Measurements from ENCODE around the gene MTMR12.
A peak's percentile ranks its signal among the peaks of the same experiment; 100 is the strongest.
"Not testable (repeated sequence)": the region's sequence is repeated elsewhere in the genome, so short reads cannot be mapped to it uniquely, and the experiment has no call there.

The MTMR12 gene

GRCh38 chr5:32322882-32323281 is 10.1 kb upstream of the MTMR12 start:
- Histone ChIP-seq H2BK15ac (ENCODE audit: low read length) (no peak overlapping the region), H2AK5ac (ENCODE audit: low read depth, low read length) (no peak overlapping the region), H3K4me1 (ENCODE audit: control insufficient read depth in 2 of 2, insufficient read depth in 1 of 2, low read depth in 1 of 2, low read length in 2 of 2) (no peaks in the 10 kb centered on the region), H3K23ac (ENCODE audit: low read depth, low read length, poor library complexity) (no peak overlapping the region), H2AFZ (ENCODE audit: low read length) (no peak overlapping the region), H3K4me3 (ENCODE audit: low read length in 2 of 2) (no peak overlapping the region), H2BK5ac (ENCODE audit: low read length) (no peak overlapping the region), H3K9me3 (replicated peaks in 1 of 2; ENCODE audit: control insufficient read depth in 2 of 2, insufficient read depth in 1 of 2, low read depth in 1 of 2, low read length in 2 of 2) (peaks cover 2 to 5% of the 10 kb centered on the region in 2 donors), H3K27me3 (ENCODE audit: control insufficient read depth in 3 of 3, insufficient read depth in 3 of 3, low read depth in 1 of 3, low read length in 3 of 3) (no peaks in the 10 kb centered on the region), H3K4ac (ENCODE audit: low read length) (no peak overlapping the region), H2BK120ac (ENCODE audit: low read depth, low read length) (no peak overlapping the region), H3K36me3 (replicated peaks in 1 of 2; ENCODE audit: control insufficient read depth in 2 of 2, insufficient read depth in 2 of 2, low read length in 2 of 2) (no peaks in the 10 kb centered on the region), H3K14ac (ENCODE audit: low read length) (no peak overlapping the region), H3K27ac (replicated peaks; ENCODE audit: low read length) (no peak overlapping the region), H3K18ac (ENCODE audit: low read length) (no peak overlapping the region), H4K8ac (ENCODE audit: low read depth, low read length) (no peak overlapping the region), H3K4me2 (ENCODE audit: insufficient read depth, low read length, poor library complexity, severe bottlenecking) (no peak overlapping the region), H4K91ac (ENCODE audit: low read depth, low read length, poor library complexity) (no peak overlapping the region), H3K79me1 (ENCODE audit: low read depth, low read length) (no peaks in the 10 kb centered on the region), H2BK12ac (ENCODE audit: low read length) (no peak overlapping the region), H3K9ac (ENCODE audit: low read depth, low read length, poor library complexity) (no peak overlapping the region)
- WGBS, 2 donors (ENCODE audit: extremely low coverage in 2 of 2, insufficient read length in 2 of 2, insufficient replicate concordance in 1 of 2) = no CpG with 5 or more reads among the region's 12 CpGs
- DNase-seq (ENCODE audit: low spot score) = no peak

GRCh38 chr5:32321787-32322186 is 9.0 kb upstream of the MTMR12 start:
- H2BK12ac ChIP-seq (ENCODE audit: low read length); H3K4me1 ChIP-seq (ENCODE audit: control insufficient read depth in 2 of 2, insufficient read depth in 1 of 2, low read depth in 1 of 2, low read length in 2 of 2); H3K9me3 ChIP-seq (replicated peaks in 1 of 2; ENCODE audit: control insufficient read depth in 2 of 2, insufficient read depth in 1 of 2, low read depth in 1 of 2, low read length in 2 of 2); H3K79me1 ChIP-seq (ENCODE audit: low read depth, low read length); H4K8ac ChIP-seq (ENCODE audit: low read depth, low read length); H2BK15ac ChIP-seq (ENCODE audit: low read length); H3K4ac ChIP-seq (ENCODE audit: low read length); H3K4me3 ChIP-seq (ENCODE audit: low read length in 2 of 2); H2AFZ ChIP-seq (ENCODE audit: low read length); H2BK5ac ChIP-seq (ENCODE audit: low read length); H3K4me2 ChIP-seq (ENCODE audit: insufficient read depth, low read length, poor library complexity, severe bottlenecking); H3K18ac ChIP-seq (ENCODE audit: low read length); H2BK120ac ChIP-seq (ENCODE audit: low read depth, low read length); H3K23ac ChIP-seq (ENCODE audit: low read depth, low read length, poor library complexity); H3K27me3 ChIP-seq (ENCODE audit: control insufficient read depth in 3 of 3, insufficient read depth in 3 of 3, low read depth in 1 of 3, low read length in 3 of 3); H3K27ac ChIP-seq (replicated peaks; ENCODE audit: low read length); H3K36me3 ChIP-seq (replicated peaks in 1 of 2; ENCODE audit: control insufficient read depth in 2 of 2, insufficient read depth in 2 of 2, low read length in 2 of 2); H2AK5ac ChIP-seq (ENCODE audit: low read depth, low read length); H3K9ac ChIP-seq (ENCODE audit: low read depth, low read length, poor library complexity); H4K91ac ChIP-seq (ENCODE audit: low read depth, low read length, poor library complexity); DNase-seq (ENCODE audit: low spot score); H3K14ac ChIP-seq (ENCODE audit: low read length): not testable (repeated sequence)
- no CpG with 5 or more reads among the region's 2 CpGs for WGBS, 2 donors (ENCODE audit: extremely low coverage in 2 of 2, insufficient read length in 2 of 2, insufficient replicate concordance in 1 of 2)

GRCh38 chr5:32320576-32320975 is 7.8 kb upstream of the MTMR12 start:
- peaks cover 2 to 5% of the 10 kb centered on the region in 2 donors for H3K9me3 ChIP-seq (replicated peaks in 1 of 2; ENCODE audit: control insufficient read depth in 2 of 2, insufficient read depth in 1 of 2, low read depth in 1 of 2, low read length in 2 of 2)
- no CpG with 5 or more reads among the region's 10 CpGs for WGBS, 2 donors (ENCODE audit: extremely low coverage in 2 of 2, insufficient read length in 2 of 2, insufficient replicate concordance in 1 of 2)

GRCh38 chr5:32319926-32320543 is 7.3 kb upstream of the MTMR12 start:
- no peak overlapping the region for H3K14ac ChIP-seq (ENCODE audit: low read length)
- no peaks in the 10 kb centered on the region for H3K36me3 ChIP-seq (replicated peaks in 1 of 2; ENCODE audit: control insufficient read depth in 2 of 2, insufficient read depth in 2 of 2, low read length in 2 of 2)
- no peaks in the 10 kb centered on the region for H3K27me3 ChIP-seq (ENCODE audit: control insufficient read depth in 3 of 3, insufficient read depth in 3 of 3, low read depth in 1 of 3, low read length in 3 of 3)
- H2AK5ac ChIP-seq (ENCODE audit: low read depth, low read length) = peak overlapping the region; percentile 70
- no peak overlapping the region for H3K27ac ChIP-seq (replicated peaks; ENCODE audit: low read length)
- no peak overlapping the region for H3K9ac ChIP-seq (ENCODE audit: low read depth, low read length, poor library complexity)
- no peaks in the 10 kb centered on the region for H3K79me1 ChIP-seq (ENCODE audit: low read depth, low read length)
- no peaks in the 10 kb centered on the region for H3K4me1 ChIP-seq (ENCODE audit: control insufficient read depth in 2 of 2, insufficient read depth in 1 of 2, low read depth in 1 of 2, low read length in 2 of 2)
- H3K4ac ChIP-seq (ENCODE audit: low read length) = no peak overlapping the region
- no peak overlapping the region for H2BK12ac ChIP-seq (ENCODE audit: low read length)
- H3K23ac ChIP-seq (ENCODE audit: low read depth, low read length, poor library complexity) = peak overlapping the region; percentile 1
- no peak overlapping the region for H2AFZ ChIP-seq (ENCODE audit: low read length)
- no peak overlapping the region for H3K4me2 ChIP-seq (ENCODE audit: insufficient read depth, low read length, poor library complexity, severe bottlenecking)
- no peak overlapping the region for H4K8ac ChIP-seq (ENCODE audit: low read depth, low read length)
- H2BK5ac ChIP-seq (ENCODE audit: low read length) = no peak overlapping the region
- H2BK15ac ChIP-seq (ENCODE audit: low read length) = no peak overlapping the region
- no CpG with 5 or more reads among the region's 7 CpGs for WGBS, 2 donors (ENCODE audit: extremely low coverage in 2 of 2, insufficient read length in 2 of 2, insufficient replicate concordance in 1 of 2)
- H2BK120ac ChIP-seq (ENCODE audit: low read depth, low read length) = no peak overlapping the region
- no peak overlapping the region for H3K4me3 ChIP-seq (ENCODE audit: low read length in 2 of 2)
- H3K18ac ChIP-seq (ENCODE audit: low read length) = no peak overlapping the region
- no peak for DNase-seq (ENCODE audit: low spot score)
- peaks cover 2 to 5% of the 10 kb centered on the region in 2 donors for H3K9me3 ChIP-seq (replicated peaks in 1 of 2; ENCODE audit: control insufficient read depth in 2 of 2, insufficient read depth in 1 of 2, low read depth in 1 of 2, low read length in 2 of 2)
- no peak overlapping the region for H4K91ac ChIP-seq (ENCODE audit: low read depth, low read length, poor library complexity)

More at GRCh38 chr5:32320576-32320975, 7.8 kb upstream of the MTMR12 start:
- Histone ChIP-seq H3K14ac (ENCODE audit: low read length) (no peak overlapping the region), H2BK5ac (ENCODE audit: low read length) (no peak overlapping the region), H4K91ac (ENCODE audit: low read depth, low read length, poor library complexity) (no peak overlapping the region), H3K4me2 (ENCODE audit: insufficient read depth, low read length, poor library complexity, severe bottlenecking) (no peak overlapping the region), H2AFZ (ENCODE audit: low read length) (no peak overlapping the region), H3K4me3 (ENCODE audit: low read length in 2 of 2) (no peak overlapping the region), H3K79me1 (ENCODE audit: low read depth, low read length) (no peaks in the 10 kb centered on the region), H3K4ac (ENCODE audit: low read length) (peak overlapping the region; percentile 37), H3K27me3 (ENCODE audit: control insufficient read depth in 3 of 3, insufficient read depth in 3 of 3, low read depth in 1 of 3, low read length in 3 of 3) (no peaks in the 10 kb centered on the region), H2BK15ac (ENCODE audit: low read length) (no peak overlapping the region), H4K8ac (ENCODE audit: low read depth, low read length) (peak overlapping the region; percentile 17), H2BK12ac (ENCODE audit: low read length) (peak overlapping the region; percentile 58), H3K18ac (ENCODE audit: low read length) (no peak overlapping the region), H3K23ac (ENCODE audit: low read depth, low read length, poor library complexity) (peak overlapping the region; percentile 1), H2BK120ac (ENCODE audit: low read depth, low read length) (peak overlapping the region; percentile 47), H3K36me3 (replicated peaks in 1 of 2; ENCODE audit: control insufficient read depth in 2 of 2, insufficient read depth in 2 of 2, low read length in 2 of 2) (no peaks in the 10 kb centered on the region), H3K4me1 (ENCODE audit: control insufficient read depth in 2 of 2, insufficient read depth in 1 of 2, low read depth in 1 of 2, low read length in 2 of 2) (no peaks in the 10 kb centered on the region), H3K9ac (ENCODE audit: low read depth, low read length, poor library complexity) (no peak overlapping the region), H3K27ac (replicated peaks; ENCODE audit: low read length) (no peak overlapping the region), H2AK5ac (ENCODE audit: low read depth, low read length) (peak overlapping the region; percentile 70)
- no peak for DNase-seq (ENCODE audit: low spot score)

Measured in neuronal stem cell (in vitro differentiated cells).